ENCODE measurements around the gene SDF2.

GRCh38 chr17:28703552-28704218, 42.0 kb upstream of the SDF2 start:
- TF ChIP-seq CTCF (IDR thresholded peaks at IDR 0.05; ENCODE audit: low read length) (no peak), EZH2 (IDR thresholded peaks at IDR 0.05; ENCODE audit: borderline replicate concordance, low read length) (no peak)

Data from OCI-LY1 (cell line).